ENCODE data around the gene NUDT19.
"Not testable (repeated sequence)": the region's sequence is repeated elsewhere in the genome, so short reads cannot be mapped to it uniquely, and the experiment has no call there.

NUDT19 gene

DNA sequence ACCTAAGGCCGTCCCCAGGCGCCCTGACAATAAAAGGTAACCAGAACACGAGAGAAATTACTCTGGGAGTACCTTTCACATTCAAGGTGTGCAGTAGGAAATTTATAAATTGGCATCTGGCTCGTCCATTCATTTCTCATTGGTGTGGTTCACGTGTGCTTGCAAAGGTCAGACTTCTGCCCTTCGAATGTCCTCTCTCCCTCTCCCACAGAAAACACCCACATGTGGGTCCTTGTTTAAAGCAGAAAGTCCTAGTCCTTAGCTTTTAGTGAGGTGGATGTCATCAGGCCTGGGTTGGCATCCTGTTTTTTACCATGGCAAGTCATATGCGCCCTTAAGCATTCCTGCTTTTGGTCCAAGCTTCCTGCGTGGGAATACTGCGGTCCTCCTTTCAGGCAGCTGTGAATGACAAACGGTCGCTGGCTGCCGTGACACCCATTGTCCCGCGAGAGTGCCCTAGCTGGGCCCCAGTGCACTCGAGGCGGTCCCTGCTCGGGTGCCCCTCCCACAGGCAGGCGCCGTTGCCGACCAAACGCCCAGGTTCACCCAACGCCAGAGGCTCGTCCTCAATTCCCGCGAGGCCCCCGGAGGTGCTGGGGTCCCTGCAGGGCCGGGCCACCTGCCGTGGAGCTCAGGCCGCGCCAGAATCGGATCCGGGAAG, at the start of gene NUDT19:
TSS of gene NUDT19 (plus strand) at position 531 of the 661 bp plus-strand sequence. CDS start 140 bp downstream, outside the sequence.
- no peak for FAIRE-seq

DNA sequence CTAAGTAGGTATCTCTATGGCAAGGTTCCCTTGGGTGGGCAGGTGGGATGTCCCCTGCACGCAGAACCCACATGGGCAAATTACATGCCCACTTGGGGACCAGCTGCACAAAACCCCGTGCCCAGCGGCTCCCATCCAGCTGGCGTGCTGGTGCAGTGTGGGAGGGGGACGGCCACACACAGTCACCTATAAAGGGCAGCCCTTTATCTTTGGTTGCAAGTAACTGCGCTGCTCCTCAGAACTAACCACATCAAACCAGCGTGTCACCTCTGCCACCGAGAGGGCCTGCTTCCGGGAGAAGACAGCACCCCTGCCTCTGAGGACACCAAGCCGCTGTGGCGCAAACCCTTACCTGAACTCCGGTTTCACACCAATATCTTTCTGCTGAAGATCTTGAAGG, 48.9 kb upstream of the NUDT19 start:
- FAIRE-seq, result no peak
- DNase-seq (ENCODE audit: low spot score), result no peak

More for the DNA sequence above, at the start of gene NUDT19:
- peak; percentile 94 for DNase-seq (ENCODE audit: low spot score)

DNA sequence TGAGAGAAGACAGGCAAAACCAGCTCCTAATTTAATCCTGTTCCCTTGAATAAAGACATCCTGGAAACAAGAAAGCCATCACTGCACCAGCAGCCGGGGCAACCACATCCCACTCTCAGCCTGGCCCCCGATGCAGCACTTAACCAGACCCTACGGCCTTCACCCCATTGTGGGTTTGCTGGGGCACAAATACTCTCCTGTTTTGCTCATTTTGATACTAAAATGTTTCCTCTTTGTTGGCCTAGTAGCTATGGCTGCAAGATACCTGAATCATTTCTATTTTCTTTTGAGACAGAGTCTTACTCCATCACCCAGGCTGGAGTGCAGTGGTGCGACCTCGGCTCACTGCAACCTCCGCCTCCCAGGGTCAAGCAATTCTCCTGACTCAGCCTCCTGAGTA, 45.1 kb upstream of the NUDT19 start:
- FAIRE-seq, result no peak
- DNase-seq (ENCODE audit: low spot score), result no peak

DNA sequence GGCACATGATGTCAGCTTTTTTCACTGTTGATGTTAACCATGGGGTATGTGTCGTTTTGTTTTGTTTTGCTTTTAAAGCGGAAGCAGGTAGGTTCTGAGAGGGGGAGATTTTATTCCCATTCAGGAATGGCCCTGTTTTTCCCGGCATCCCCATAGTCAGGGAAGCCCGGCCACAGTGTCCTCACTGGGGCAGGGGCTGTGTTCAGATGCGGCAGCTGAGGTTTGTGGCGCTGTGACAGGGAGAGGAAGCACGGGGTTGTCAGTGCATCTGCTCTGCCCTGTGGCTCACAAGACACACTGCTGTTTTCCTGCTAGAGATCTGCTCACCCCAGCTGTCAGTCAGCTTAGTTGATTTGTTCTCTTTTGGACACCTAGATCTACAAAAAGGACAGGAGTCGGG, 44.3 kb upstream of the NUDT19 start:
- DNase-seq (ENCODE audit: low spot score) (no peak), FAIRE-seq (no peak)

DNA sequence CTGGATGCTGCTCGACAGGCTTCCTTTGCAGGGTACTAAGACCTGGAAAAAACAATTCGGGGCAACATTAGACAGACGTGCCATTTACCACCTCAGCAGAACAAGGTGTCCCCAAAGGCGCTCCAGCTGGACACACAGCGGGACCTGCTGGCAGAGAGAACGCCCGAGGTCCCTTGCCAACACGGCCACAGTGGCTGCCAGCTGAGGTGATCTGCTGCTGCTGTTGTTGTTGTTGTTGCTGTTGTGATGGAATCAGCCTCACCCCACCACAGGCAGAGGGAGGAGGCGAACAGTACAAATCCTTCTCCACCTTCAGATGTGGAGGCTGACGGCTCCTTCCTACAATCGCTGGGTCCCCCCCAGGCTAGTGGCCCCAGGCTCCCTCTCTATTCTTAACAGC, 41.9 kb upstream of the NUDT19 start:
- DNase-seq (ENCODE audit: low spot score), result no peak
- FAIRE-seq, result no peak

DNA sequence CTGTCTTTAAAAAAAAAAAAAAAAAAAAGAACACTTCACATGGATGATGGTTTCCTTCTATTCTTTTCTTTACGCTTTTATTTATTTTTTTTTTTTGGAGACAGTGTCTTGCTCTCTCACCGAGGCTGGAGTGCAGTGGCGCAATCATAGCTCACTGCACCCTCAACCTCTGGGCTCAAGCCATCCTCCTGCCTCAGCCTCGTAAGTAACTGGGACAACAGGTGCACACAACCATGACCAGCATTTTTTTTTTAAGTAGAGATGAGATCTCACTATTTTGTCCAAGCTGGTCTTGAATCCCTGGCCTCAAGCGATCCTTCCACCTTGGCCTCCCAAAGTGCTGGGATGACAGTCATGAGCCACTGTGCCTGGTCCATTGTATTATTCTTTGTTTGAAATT, 41.0 kb upstream of the NUDT19 start:
- FAIRE-seq (no peak), DNase-seq (ENCODE audit: low spot score) (no peak)

DNA sequence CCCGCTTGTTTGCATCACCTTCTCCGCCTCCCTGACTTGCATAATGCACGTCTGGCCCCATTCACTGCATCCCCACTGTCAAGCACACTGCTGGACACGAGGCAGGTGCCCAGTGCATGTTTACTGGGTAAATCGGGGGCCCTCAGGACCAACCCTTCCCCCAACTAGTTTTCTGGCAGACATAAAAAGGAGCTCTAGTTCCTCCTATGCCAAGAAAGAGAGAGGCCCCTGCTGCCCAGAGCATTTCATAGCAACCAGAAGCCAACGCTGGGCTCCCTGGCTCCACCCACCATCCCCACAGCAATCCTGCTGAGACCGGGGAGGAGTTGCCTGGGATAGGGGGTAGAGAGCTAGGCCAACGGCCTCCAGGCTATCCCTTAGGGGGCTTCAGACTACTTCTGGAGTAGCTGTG, 39.9 kb upstream of the NUDT19 start:
- no peak for DNase-seq (ENCODE audit: low spot score)

DNA sequence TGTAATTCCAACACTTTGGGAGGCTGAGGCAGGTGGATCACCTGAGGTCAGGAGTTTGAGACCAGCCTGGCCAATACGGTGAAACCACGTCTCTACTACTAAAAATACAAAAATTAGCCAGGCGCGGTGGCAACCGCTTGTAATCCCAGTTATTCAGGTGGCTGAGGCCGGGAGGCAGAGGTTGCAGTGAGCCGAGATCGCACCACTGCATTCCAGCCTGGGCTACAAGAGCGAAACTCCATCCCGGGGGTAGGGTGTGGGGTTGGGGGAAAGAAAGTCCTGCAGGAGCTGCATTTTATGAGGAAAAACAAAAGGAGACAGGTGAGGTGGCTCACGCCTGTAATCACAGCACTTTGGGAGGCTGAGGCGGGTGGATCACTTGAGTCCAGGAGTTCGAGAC, 39.3 kb upstream of the NUDT19 start:
- FAIRE-seq; DNase-seq (ENCODE audit: low spot score): not testable (repeated sequence)

More for the DNA sequence above, 39.9 kb upstream of the NUDT19 start:
- no peak for FAIRE-seq

DNA sequence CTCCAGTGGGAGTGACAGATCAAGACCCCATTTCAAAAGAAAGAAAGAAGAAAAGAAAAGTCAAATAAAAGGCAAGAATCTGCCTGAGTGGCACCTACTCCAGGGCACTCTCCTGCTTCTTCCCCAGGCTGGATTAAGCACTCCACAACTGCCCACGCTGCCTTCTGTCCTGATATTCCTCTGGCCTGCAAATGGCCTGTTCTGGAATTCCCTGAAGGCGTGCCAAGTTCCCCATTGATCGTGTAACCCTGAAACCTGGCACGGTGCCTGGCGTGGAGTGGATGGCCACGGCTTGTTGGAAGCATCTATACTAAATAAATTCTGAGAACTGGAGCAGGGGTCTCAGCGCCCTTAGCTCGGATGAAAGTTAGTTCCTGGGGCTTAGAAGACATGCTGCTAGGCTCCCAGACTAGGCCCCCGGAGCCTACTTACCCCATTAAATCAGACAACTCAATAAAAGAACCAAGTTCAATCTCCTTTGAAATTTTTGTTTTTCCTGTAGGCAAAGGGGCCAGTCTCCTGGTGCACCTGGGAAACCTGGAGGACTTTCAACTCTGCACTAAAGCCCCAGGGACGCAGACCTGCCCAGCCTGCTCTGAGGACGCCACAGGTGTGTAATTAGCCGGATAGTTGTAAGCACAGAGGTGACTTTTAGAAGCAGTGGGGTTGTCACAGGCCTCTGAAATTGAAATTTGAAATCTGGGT, 38.6 kb upstream of the NUDT19 start:
- FAIRE-seq (no peak), DNase-seq (ENCODE audit: low spot score) (no peak)

DNA sequence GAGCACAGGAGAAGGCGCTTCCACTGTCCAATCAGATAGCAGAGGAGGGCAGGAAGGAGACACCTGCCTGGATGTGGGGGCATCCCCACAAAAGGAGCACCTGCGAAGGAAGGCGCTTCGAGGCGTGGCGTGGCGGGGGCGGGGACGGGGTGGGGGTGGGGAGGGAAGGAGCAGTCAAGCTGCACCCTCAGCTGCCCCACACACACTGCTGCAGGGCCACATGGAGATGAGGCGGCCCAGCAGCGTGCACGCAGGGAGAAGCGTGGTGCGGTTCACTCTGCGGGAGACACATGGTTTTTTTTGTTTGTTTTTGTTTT, 38.1 kb upstream of the NUDT19 start:
- FAIRE-seq (no peak), DNase-seq (ENCODE audit: low spot score) (no peak)

DNA sequence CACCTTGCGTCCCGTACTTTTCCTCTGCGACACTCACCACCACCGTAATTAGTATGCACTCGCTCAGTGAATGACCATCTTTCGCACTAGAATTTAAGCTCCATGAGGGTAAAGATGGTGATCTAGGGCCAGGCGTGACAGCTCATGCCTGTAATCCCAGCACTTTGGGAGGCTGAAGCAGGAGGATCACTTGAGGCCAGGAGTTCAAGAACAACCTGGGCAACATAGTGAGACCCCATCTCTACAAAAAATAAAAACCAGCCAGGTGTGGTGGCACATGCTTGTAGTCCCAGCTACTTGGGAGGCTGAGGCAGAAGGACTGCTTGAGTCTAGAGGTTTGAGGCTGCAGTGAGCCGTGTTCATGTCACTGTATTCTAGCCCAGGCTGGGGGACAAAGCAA, 35.2 kb upstream of the NUDT19 start:
- not testable (repeated sequence) for DNase-seq (ENCODE audit: low spot score); FAIRE-seq

DNA sequence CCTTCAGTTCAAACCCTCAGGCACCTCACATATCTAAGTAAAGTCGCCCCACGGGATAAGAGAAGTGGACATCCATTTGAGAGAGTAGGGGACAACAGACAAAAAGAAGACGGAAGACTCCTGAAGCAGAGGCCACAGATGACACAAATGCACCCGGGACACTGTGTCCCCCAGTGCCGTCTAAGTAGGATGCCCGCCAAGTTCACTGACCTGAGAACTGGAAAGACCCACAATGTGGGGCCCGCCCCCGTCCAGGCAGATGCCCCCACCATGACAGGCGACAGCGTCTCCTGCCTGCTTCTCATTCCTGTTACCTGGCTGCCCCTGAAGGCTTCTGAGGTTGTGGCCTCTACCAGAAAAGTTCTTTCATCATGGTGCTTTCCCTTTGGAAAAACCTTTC, 33.5 kb upstream of the NUDT19 start:
- FAIRE-seq (no peak), DNase-seq (ENCODE audit: low spot score) (no peak)

DNA sequence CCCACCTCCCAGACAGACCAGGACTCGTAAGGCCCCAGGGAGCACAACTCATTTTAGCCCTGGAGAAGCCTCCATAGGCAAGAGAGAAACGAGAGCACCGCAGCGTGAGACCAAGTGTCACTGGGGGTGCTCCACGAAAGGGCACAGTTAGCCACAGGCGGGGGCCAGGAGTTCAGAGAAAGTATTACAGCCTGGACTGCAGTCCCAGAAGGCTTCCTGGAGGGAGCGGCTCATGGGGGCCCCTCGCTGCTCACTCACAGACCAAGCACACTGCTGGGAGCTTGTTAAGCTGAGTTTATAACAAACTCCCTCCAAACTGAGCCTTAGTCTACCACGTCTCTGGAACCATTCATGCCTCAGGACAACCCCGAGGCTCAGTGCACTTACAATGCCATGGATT, 33.1 kb upstream of the NUDT19 start:
- DNase-seq (ENCODE audit: low spot score) (no peak), FAIRE-seq (no peak)

DNA sequence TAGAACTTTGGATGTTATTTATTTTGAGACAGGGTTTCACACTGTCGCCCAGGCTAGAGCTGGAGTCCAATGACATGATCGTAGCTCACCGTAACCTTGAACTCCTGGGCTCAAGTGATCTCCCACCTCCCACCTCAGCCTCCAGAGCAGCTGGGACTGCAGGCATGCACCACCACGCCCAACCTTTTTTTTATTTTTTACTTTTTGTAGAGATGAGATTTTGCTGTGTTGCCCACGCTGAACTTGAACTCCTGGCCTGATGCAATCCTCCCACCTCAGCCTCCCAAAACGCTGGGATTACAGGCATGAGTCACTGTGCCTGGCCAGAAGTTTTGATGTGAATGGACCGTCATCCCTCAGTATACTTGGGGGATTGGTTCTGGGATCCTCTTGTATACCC, 30.3 kb upstream of the NUDT19 start:
- FAIRE-seq (no peak), DNase-seq (ENCODE audit: low spot score) (no peak)

DNA sequence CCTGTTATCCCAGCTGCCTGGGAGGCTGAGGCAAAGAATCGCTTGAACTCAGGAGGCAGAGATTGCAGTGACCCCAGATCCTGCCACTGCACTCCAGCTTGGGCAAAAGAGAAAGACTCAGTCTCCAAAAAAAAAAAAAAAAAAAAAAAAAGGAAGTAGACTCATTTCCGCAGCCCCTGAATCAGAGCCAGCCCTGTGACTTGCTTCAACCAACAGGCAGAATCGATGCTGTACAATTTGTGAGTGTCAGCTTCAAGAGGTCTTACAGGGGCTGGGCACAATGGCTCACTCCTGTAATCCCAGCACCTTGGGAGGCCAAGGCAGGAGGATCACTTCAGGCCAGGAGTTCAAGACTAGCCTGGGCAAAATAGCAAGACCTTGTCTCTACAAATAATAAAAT, 29.4 kb upstream of the NUDT19 start:
- no peak for FAIRE-seq
- DNase-seq (ENCODE audit: low spot score), result no peak

DNA sequence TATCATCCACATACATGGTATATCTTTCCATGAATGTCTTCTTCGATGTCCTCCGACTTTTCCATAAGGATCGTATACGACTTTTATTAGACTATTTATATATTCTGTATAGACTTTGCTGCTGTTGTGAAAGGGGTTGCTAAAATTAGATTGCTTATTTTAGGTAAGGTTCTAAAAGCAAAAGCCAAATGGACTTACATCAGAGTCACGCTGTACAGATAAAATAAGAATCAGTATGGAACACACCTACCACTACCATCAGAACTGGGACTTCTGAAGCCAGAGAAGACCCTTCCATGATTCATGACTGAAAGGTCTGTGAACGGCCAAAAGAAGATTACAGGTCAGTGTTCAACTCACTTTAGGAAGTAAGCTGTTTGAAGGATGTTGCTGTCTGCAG, 25.5 kb upstream of the NUDT19 start:
- FAIRE-seq (no peak), DNase-seq (ENCODE audit: low spot score) (no peak)

DNA sequence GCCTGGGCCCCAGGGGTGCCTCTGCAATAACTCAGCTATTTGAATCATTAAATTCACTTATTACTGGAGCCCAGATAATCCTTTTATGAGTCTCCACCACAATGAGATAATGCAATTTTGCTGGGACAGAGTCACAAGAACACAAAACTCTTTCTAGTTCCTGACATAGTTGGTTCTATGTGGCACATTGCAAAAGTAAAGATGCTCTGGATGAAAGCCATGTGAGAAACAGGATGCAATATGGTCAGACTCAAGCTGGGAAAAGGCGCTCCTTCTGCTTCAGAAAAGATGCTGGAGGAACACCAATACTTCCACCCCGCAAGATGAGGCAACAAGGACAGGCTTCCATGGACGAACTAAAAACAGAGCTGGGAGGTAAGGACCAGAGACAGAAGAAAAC, 22.3 kb upstream of the NUDT19 start:
- DNase-seq (ENCODE audit: low spot score) (no peak), FAIRE-seq (no peak)

DNA sequence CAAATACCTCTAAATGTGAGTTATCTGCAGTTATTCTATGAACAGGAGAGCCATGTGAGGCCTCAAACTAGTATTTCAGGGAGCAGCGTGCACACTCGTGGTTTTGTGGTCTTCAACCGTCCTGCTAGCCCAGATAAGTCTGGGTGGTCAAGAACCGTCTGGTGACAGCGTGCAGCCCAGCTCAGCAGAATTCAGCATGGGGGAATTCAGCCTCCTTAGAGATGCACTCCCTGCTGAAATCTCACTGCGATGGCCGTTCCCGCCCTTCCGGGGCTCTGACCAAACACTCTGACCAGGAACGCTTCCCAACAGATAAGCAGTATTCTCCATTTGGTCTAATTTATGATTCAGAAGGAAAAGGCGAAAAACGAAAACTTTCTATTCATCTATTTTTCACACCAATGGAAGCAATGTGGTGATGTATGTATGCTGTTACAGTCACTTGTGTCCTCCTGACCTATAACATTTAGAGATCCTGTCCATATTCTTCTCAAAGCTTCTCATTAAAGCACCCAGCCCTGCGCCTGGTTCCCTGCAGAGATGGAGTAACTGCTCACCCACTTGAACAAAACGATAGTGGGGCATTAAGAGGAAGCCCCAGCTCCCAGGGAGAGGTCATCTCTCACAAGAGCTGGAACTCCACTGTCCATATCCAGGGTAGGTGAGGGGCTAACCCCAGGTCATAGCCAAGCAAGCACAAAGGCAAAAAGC, 19.6 kb upstream of the NUDT19 start:
- FAIRE-seq (no peak), DNase-seq (ENCODE audit: low spot score) (no peak)

DNA sequence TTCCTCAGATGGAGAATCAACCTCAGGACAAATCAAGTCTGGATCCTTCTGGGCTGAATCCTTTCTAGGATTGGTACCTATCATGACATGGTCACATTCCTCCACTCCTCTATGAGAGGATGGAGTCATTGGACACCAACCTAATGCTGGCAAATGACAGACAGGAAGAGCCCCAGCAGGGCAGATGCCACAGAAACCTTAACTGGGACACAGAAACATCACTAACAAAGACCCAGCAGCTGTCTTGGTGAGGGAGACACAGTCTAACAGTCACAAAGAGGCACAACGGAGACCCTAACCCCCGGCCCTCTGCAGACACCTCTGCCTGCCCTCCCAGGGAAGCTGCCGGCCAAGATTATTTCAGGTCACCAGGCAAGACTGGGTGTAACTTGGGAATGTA, 18.8 kb upstream of the NUDT19 start:
- FAIRE-seq (no peak), DNase-seq (ENCODE audit: low spot score) (no peak)

DNA sequence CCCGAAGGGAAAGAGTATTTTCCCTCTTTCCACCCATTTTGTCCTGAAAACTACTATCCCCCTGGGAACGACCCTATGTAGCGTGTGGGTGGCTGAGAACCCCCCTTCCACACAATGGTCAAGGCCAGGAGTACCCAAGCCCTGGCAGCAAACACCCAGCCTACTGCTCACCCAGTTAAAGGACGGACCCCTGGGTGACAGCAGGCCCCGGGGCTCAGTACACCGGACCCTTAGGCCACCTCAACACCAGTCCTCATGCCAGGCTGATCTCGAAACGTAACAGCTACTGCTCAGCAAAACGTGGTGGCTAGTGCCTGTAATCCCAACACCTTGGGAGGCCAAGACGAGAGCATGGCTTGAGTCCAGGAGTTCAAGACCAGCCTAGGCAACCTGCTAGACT, 18.0 kb upstream of the NUDT19 start:
- DNase-seq (ENCODE audit: low spot score) (no peak), FAIRE-seq (no peak)

DNA sequence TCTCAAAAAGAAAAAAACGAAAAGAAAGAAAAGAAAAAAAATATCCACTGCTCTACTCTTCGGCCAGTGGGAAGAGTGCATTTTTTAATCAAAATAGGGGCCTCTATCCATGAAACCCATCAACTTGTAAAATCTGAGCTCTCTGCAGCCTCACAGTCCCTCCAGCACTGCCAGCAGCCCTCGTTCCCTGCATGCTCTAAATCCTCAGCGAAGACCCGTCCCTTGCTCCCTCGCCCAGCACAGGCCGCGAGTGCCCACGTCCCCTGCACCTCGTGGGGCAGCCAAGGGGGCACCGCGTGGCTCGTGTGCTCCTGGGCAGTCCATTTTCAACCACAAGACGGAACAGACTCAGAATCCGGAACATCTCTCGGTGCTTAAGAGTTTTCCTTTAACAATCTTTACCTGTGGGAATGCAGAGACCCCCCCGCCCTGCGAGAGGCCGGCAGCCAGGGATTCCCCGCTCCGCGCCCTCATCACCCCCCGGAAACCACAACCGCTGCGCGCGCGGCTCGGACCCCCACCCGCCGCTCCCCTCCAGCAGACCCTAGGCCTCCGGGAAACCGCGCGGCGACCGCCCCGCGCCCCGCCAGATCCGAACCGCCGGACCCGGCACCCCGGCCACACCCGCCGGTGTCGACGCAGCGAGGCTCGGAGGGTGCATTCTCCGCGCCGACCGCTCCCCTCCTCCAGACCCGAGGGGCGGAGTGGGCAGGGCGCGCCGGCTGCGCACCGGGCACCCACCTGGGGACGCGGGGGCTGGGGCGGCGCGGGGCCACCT, 17.3 kb upstream of the NUDT19 start:
- DNase-seq (ENCODE audit: low spot score) (no peak), FAIRE-seq (no peak)

Measured in urothelium cell line (cell line).